Mucosa of rectum (tissue), 2 donors: Measurements from ENCODE around the gene ARHGAP42.

Experiments
- H3K27ac ChIP-seq, 2 donors: one replicate each; pipeline ENCODE4 v1.7.0; 2013; ENCODE audit warnings: inconsistent platforms in 2 of 2, low read depth in 2 of 2, low read length in 2 of 2
- H3K27me3 ChIP-seq, 2 donors: one replicate each; pipeline ENCODE4 v1.7.0; 2013; ENCODE audit warnings: low read length in 2 of 2; ENCODE audit not compliant: control insufficient read depth in 2 of 2, insufficient read depth in 2 of 2
- H3K36me3 ChIP-seq, 2 donors: one replicate each; pipeline ENCODE4 v1.7.0; 2013; ENCODE audit warnings: low read length in 2 of 2; ENCODE audit not compliant: control insufficient read depth in 2 of 2, insufficient read depth in 2 of 2
- H3K4me1 ChIP-seq, 2 donors: one replicate each; pipeline ENCODE4 v1.7.0; 2013; ENCODE audit warnings: low read length in 2 of 2, mild to moderate bottlenecking in 1 of 2; ENCODE audit not compliant: control insufficient read depth in 2 of 2, insufficient read depth in 2 of 2
- H3K4me3 ChIP-seq, 2 donors: one replicate each; pipeline ENCODE4 v1.7.0; 2013; ENCODE audit warnings: low read length in 2 of 2
- H3K9ac ChIP-seq, 2 donors: one replicate each; pipeline ENCODE4 v1.7.0; 2013; ENCODE audit warnings: low read length in 2 of 2, low read depth in 1 of 2, mild to moderate bottlenecking in 1 of 2
- H3K9me3 ChIP-seq, 2 donors: one replicate each; pipeline ENCODE4 v1.7.0; 2013; ENCODE audit warnings: low read length in 2 of 2; ENCODE audit not compliant: control insufficient read depth in 2 of 2
- donor health status: healthy.
- donor health status: Normal muscosa, but diverticular disease.

Gene ARHGAP42

GRCh38 chr11:101032991-101033390, 345.9 kb downstream of the ARHGAP42 start:
- no peaks in the 10 kb centered on the region for H3K4me1 ChIP-seq
- H3K9ac ChIP-seq = no peak overlapping the region
- H3K9me3 ChIP-seq = no peaks in the 10 kb centered on the region
- H3K4me3 ChIP-seq = no peak overlapping the region
- H3K27ac ChIP-seq = no peak overlapping the region
- no peaks in the 10 kb centered on the region for H3K36me3 ChIP-seq
- H3K27me3 ChIP-seq = no peaks in the 10 kb centered on the region

GRCh38 chr11:101034076-101034475, 347.0 kb downstream of the ARHGAP42 start:
- Histone ChIP-seq H3K36me3 (no peaks in the 10 kb centered on the region), H3K9ac (no peak overlapping the region), H3K27ac (no peak overlapping the region), H3K4me3 (no peak overlapping the region), H3K4me1 (no peaks in the 10 kb centered on the region), H3K27me3 (no peaks in the 10 kb centered on the region), H3K9me3 (no peaks in the 10 kb centered on the region)

- Histone ChIP-seq H3K9ac (no peak overlapping the region), H3K4me3 (no peak overlapping the region), H3K27ac (no peak overlapping the region)
Measured at GRCh38 chr11:101035872-101036271, 348.8 kb downstream of the ARHGAP42 start.

More at GRCh38 chr11:101035872-101036271, 348.8 kb downstream of the ARHGAP42 start:
- Histone ChIP-seq H3K36me3 (no peaks in the 10 kb centered on the region), H3K27me3 (no peaks in the 10 kb centered on the region), H3K9me3 (no peaks in the 10 kb centered on the region), H3K4me1 (no peaks in the 10 kb centered on the region)
